Measurements from ENCODE around the gene KNTC1. TPM values are rescaled to one million over a fixed set of nuclear protein-coding genes. Genes with fewer than 3 reads are reported as not detected.
"Not testable (repeated sequence)": the region's sequence is repeated elsewhere in the genome, so short reads cannot be mapped to it uniquely, and the experiment has no call there.

Gene KNTC1
- total and polyA plus RNA-seq, 7 donors = 3.0 to 14.4 (median 7.9) TPM

GRCh38 chr12:122547330-122547729, 20.3 kb downstream of the KNTC1 start:
- peaks cover 0 to 42% (median 4%) of the 10 kb centered on the region in 4 donors for H3K36me3 ChIP-seq
- H3K9me3 ChIP-seq = no peaks in the 10 kb centered on the region
- intact Hi-C loops (cut with DNase I) = no loop called here
- no peak for TF ChIP-seq POLR2AphosphoS5 (IDR thresholded peaks at IDR 0.05)
- TF ChIP-seq EP300 (IDR thresholded peaks at IDR 0.05) = no peak
- no peak for TF ChIP-seq POLR2A (IDR thresholded peaks at IDR 0.05)
- TF ChIP-seq CTCF (IDR thresholded peaks at IDR 0.05) = no peak
- no peaks in the 10 kb centered on the region for H3K4me1 ChIP-seq
- H3K4me3 ChIP-seq = no peak overlapping the region
- H3K27me3 ChIP-seq = no peaks in the 10 kb centered on the region
- DNase-seq = no peak
- 80 to 87% methylated on average over 5 of the region's 5 CpGs for WGBS, 2 donors
- no peak overlapping the region for H3K27ac ChIP-seq

GRCh38 chr12:122558745-122559641, 31.9 kb downstream of the KNTC1 start:
- Histone ChIP-seq H3K36me3 (peaks cover 0 to 4% (median 0%) of the 10 kb centered on the region in 4 donors), H3K4me1 (no peaks in the 10 kb centered on the region), H3K27me3 (no peaks in the 10 kb centered on the region), H3K27ac (no peak overlapping the region), H3K9me3 (no peaks in the 10 kb centered on the region), H3K4me3 (no peak overlapping the region)
- TF ChIP-seq EP300 (IDR thresholded peaks at IDR 0.05) = no peak
- no peak for TF ChIP-seq CTCF (IDR thresholded peaks at IDR 0.05)
- TF ChIP-seq POLR2AphosphoS5 (IDR thresholded peaks at IDR 0.05) = no peak
- TF ChIP-seq POLR2A (IDR thresholded peaks at IDR 0.05) = no peak
- DNase-seq = no peak
- intact Hi-C loops (cut with DNase I) = no loop called here
- 91 to 96% methylated on average over 16 of the region's 16 CpGs for WGBS, 2 donors

- Histone ChIP-seq H3K4me3 (no peak overlapping the region), H3K27ac (no peak overlapping the region), H3K36me3 (peaks cover 0 to 4% (median 0%) of the 10 kb centered on the region in 4 donors), H3K4me1 (no peaks in the 10 kb centered on the region), H3K27me3 (no peaks in the 10 kb centered on the region), H3K9me3 (no peaks in the 10 kb centered on the region)
- TF ChIP-seq POLR2AphosphoS5 (IDR thresholded peaks at IDR 0.05) (no peak), CTCF (IDR thresholded peaks at IDR 0.05) (no peak), POLR2A (IDR thresholded peaks at IDR 0.05) (no peak), EP300 (IDR thresholded peaks at IDR 0.05) (no peak)
- WGBS, 2 donors = 91 to 96% methylated on average over 3 of the region's 3 CpGs
- DNase-seq = no peak
- intact Hi-C loops (cut with DNase I) = no loop called here
Measured at GRCh38 chr12:122560138-122560537, 33.1 kb downstream of the KNTC1 start.

GRCh38 chr12:122563361-122563760, 36.3 kb downstream of the KNTC1 start:
- no peaks in the 10 kb centered on the region for H3K4me1 ChIP-seq
- intact Hi-C loops (cut with DNase I) = no loop called here
- TF ChIP-seq EP300 (IDR thresholded peaks at IDR 0.05) (no peak), POLR2A (IDR thresholded peaks at IDR 0.05) (no peak), POLR2AphosphoS5 (IDR thresholded peaks at IDR 0.05) (no peak), CTCF (IDR thresholded peaks at IDR 0.05) (no peak)
- no peaks in the 10 kb centered on the region for H3K27me3 ChIP-seq
- WGBS, 2 donors = 97 to 99% methylated on average over 4 of the region's 4 CpGs
- H3K36me3 ChIP-seq = peaks cover 0 to 6% (median 0%) of the 10 kb centered on the region in 4 donors
- DNase-seq = no peak
- H3K4me3 ChIP-seq = no peak overlapping the region
- H3K27ac ChIP-seq = no peak overlapping the region
- no peaks in the 10 kb centered on the region for H3K9me3 ChIP-seq

GRCh38 chr12:122566816-122567215, 39.8 kb downstream of the KNTC1 start:
- H3K4me1 ChIP-seq; H3K9me3 ChIP-seq; DNase-seq; H3K27ac ChIP-seq; H3K4me3 ChIP-seq; H3K27me3 ChIP-seq; intact Hi-C loops (cut with DNase I): not testable (repeated sequence)
- peaks cover 0 to 11% (median 0%) of the 10 kb centered on the region in 4 donors for H3K36me3 ChIP-seq
- WGBS, 2 donors = 96 to 97% methylated on average over 5 of the region's 5 CpGs
